Retinal pigment epithelial cell (primary cell): Measurements from ENCODE around the gene EMC1.
"Not testable (repeated sequence)": the region's sequence is repeated elsewhere in the genome, so short reads cannot be mapped to it uniquely, and the experiment has no call there.

Source experiments
- DNase-seq: peaks from one replicate; pipeline ENCODE4 v3.0.0-alpha.2; 2010; ENCODE audit warnings: low read depth
- H3K4me3 ChIP-seq: 2 replicates; pipeline ENCODE4 v1.5.1; 2011; ENCODE audit warnings: mild to moderate bottlenecking, low read length, control low read depth, moderate library complexity
- TF ChIP-seq, protein P1 (sequence below): conservative IDR thresholded peaks from 2 replicates; pipeline ENCODE4 v1.5.1; 2011; ENCODE audit warnings: low read depth, low read length, control low read depth, inconsistent platforms

The EMC1 gene

DNA sequence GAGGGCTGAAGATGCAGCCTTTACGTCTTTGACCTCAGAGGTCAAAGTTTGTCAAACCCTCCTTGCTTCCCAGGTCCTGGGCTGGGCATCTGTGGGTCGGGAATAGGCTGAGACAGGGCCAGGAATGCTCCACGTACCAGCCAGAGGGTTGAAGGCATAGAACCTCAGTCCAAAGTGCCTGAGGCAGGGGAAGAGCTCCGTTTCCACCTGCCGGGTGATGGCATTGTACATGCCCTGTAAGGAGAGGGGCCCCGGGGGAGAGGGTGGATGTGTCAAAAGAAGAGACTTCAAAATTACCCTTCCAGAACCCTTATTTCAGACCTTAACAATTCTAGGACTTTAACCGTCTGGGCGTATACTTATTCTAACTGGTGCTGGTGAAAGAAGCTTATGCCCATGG lies 33.6 kb upstream of the EMC1 start:
- TF ChIP-seq, protein P1, sequence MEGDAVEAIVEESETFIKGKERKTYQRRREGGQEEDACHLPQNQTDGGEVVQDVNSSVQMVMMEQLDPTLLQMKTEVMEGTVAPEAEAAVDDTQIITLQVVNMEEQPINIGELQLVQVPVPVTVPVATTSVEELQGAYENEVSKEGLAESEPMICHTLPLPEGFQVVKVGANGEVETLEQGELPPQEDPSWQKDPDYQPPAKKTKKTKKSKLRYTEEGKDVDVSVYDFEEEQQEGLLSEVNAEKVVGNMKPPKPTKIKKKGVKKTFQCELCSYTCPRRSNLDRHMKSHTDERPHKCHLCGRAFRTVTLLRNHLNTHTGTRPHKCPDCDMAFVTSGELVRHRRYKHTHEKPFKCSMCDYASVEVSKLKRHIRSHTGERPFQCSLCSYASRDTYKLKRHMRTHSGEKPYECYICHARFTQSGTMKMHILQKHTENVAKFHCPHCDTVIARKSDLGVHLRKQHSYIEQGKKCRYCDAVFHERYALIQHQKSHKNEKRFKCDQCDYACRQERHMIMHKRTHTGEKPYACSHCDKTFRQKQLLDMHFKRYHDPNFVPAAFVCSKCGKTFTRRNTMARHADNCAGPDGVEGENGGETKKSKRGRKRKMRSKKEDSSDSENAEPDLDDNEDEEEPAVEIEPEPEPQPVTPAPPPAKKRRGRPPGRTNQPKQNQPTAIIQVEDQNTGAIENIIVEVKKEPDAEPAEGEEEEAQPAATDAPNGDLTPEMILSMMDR = no peak
- H3K4me3 ChIP-seq = no peak overlapping the region
- no peak for DNase-seq

DNA sequence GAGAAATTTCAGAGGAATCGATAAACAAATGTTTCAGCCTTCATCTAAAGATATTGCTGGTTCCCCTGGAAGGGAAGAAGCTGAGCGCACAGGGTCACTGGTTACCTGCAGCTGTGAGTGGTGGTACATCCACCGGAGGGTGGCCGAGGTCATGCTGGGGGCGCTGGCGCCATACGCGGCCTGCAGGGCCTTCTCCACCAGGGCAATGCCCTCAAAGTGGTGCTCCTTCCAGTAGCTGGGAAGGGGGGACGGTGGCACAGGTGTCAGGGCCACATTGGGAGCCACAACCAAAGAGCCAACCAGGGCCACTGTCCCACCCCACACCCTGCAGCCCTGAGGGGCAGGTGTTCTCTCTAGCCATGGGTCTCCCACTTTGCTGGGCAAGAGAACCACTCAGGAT lies 32.6 kb upstream of the EMC1 start:
- TF ChIP-seq, protein P1 = no peak
- no peak overlapping the region for H3K4me3 ChIP-seq
- DNase-seq = no peak

DNA sequence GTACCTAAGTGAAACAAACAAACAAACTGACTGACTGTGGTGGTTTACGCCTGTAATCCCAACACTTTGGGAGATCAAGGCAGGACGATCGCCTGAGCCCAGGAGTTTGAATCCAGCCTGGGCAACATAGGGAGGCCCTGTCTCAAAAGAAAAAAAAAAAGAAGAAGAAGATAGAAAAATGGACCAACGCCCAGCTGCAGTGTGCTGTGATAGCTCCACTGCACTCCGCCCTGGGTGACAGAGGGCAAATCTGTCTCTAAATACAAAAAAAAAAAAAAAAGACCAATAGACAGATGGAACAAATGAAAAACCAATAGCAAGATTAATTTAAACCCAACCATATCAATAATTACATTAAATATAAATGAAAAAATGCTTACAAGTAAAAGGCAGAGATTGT lies 23.3 kb upstream of the EMC1 start:
- TF ChIP-seq, protein P1 = no peak
- DNase-seq = no peak
- H3K4me3 ChIP-seq = no peak overlapping the region

DNA sequence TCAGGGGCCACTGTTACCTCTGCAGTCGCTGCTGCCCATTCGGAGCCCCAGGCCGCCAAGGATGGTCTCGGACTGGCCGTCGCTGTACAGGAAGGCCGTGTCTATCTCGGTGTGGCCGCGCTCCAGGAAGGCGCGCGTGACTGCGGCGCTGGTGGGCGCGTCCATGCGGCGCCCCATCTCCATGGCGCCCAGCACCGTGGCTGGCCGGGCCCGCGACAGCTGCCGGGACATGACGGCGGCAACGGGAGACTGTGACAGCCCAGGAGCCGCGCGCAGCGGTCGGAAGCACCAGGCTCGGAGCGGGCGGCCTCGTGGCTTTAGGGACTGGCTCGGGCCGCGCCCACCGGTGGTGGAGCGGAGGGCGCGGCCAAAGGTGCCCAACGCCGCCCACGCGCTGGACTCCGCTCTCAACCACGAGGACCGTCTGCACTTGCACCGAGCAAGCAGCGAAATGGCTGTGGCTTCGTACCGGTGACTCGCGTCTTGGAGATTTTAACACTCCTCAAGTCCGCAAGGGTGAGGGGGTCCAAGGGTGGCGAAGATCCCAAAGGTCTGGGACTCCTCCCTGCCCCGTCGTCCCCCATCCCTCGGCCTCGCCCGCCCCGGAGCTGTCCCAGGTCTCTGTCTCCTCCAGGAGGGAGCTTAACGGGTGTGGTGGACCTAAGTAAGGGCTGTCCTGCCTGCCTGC lies 22.7 kb upstream of the EMC1 start:
- H3K4me3 ChIP-seq = peak overlapping the region; percentile 15
- not testable (repeated sequence) for DNase-seq

DNA sequence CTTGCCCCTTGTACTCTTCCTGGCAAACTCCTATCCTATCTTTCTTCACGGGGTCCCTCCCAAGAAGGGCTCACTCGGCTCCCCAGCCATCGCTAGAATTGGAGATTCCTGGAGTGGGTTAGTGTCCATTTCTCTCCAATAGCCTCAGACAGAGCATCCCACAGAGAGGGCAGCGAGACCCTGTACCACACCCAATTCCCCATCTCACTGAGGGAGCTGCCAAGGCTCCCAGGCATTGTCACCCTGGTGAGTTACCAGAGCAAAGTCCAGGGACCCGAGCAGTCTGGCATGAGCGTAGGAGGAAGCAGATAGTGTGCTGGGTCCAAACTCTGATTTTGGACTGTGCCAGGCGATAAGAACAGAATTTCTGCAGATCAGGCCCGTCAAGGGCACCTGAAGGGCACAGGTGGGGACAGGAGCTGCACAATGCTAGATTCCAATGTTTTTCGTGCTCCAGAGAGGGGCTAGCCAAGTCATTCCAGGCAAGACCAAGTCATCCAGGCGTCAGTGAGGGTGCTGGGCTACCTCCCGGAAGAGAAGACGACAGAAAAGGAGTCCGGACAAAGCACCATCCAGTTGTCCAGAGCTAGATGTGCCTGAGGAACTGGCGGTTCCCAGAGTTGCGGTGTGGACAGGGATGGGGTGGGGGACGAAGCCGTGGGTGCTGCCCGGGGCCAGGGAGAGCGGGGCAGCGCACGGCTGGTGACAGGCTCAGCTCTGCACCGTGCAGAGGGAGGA lies 22.0 kb upstream of the EMC1 start:
- TF ChIP-seq, protein P1 = no peak
- DNase-seq = no peak

DNA sequence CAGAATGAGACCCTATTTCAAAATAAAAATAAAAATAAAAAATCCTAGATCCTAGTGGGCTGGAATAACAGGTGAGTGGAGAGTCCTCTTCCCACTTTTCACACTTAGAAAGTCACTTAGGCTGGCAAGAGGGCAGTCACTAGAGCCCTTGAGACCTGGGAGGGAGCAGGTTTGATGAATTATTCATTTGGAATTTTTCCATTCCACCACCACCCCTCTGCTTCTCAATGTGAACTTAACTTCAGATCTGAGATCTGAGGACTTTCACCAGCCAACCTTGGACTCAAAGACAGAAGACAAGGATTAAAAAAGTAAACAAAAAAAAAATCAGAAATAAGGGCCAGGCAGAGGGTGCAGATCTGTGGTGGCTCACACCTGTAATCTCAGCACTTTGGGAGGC lies 20.7 kb upstream of the EMC1 start:
- TF ChIP-seq, protein P1 = no peak
- no peak overlapping the region for H3K4me3 ChIP-seq
- DNase-seq = no peak

More for the DNA sequence above, 22.0 kb upstream of the EMC1 start:
- H3K4me3 ChIP-seq = no peak overlapping the region

DNA sequence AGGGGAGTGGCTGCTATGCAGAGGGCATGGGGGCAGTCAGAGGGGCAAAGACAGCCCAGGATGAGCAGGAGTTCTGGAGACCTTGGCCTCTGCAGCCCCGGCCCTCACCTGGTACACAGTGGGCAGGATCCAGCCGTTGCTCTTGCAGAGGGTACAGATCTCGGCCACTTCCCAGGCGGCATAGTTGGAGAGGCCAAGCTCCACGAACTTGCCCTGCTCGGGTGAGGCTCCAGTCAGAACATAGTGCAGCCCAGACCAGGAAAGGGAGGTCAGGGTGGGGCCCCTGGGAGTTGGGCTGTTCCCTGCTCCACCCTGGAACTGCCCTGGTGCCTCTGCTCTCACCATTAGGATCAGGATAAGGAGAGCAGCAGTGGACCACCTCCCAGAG lies 19.0 kb upstream of the EMC1 start:
- H3K4me3 ChIP-seq = not testable (repeated sequence)

More for the DNA sequence above, 19.0 kb upstream of the EMC1 start:
- not testable (repeated sequence) for DNase-seq
